SK-N-SH (cell line): ENCODE results near the gene AK5.

Experiments
- CTCF ChIP-seq: fragments of 200-600 bp; sonication (generic); IDR thresholded peaks from 2 replicates; pipeline ENCODE4 v1.6.1; 2017; ENCODE audit warnings: antibody characterized with exemption, mild to moderate bottlenecking, moderate library complexity
- EP300 ChIP-seq, 2 experiments: IDR thresholded peaks; 2 replicates each; pipeline versions ENCODE4 v1.4.0 to v1.6.1; 2012; ENCODE audit warnings: borderline replicate concordance in 1 of 2, low read depth in 1 of 2, low read length in 1 of 2
- MAX ChIP-seq: IDR thresholded peaks from 2 replicates; pipeline ENCODE4 v1.4.0; 2012; ENCODE audit warnings: low read depth
- POLR2AphosphoS5 ChIP-seq: IDR thresholded peaks from 2 replicates; pipeline ENCODE4 v1.6.1; 2012; ENCODE audit warnings: low read depth, low read length
- RFX5 ChIP-seq: IDR thresholded peaks from 2 replicates; pipeline ENCODE4 v1.6.1; 2012; ENCODE audit warnings: mild to moderate bottlenecking, improper control_type of control experiment, low read length

GRCh38 chr1:77509051-77509492 is 227.3 kb downstream of the AK5 start:
- TF ChIP-seq RFX5 (no peak), POLR2AphosphoS5 (no peak), CTCF (no peak), MAX (no peak), EP300 (IDR thresholded peaks at IDR 0.05; ENCODE audit: borderline replicate concordance in 1 of 2, low read depth in 1 of 2, low read length in 1 of 2) (peak; percentile 59 to 63; a peak in 2 of 4 replicates)
